Measurements from ENCODE around the gene FITM1. TPM values are rescaled to one million over a fixed set of nuclear protein-coding genes. Genes with fewer than 3 reads are reported as not detected.

Gene FITM1
- total and polyA plus RNA-seq, 12 donors: 77.0 to 247 (median 131) TPM

DNA sequence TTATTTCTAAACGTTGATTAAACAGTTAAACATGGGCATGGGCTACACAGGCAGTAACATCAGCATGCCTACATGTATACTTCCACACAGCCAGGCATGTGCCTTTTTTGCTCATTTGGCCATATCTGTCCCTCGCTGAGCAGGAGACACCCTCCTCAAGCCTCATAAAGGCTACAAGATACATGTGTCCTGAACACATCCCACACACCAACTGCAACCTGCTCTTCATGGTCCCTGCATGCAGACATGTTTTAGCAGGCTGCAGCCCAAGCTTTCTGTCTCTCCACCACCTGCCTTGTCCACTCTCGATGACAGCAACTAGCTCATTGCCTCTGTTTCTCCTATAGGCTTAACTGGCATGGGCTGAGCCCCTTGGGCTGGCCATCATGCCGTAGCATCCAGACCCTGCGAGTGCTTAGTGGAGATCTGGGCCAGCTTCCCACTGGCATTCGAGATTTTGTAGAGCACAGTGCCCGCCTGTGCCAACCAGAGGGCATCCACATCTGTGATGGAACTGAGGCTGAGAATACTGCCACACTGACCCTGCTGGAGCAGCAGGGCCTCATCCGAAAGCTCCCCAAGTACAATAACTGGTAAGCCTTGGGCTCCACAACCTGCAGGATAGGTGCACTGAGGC, 33.8 kb upstream of the FITM1 start:
- intact Hi-C loops (cut with DNase I): loop anchor here in 1 of 10 donors (10.0 kb wide), 1 partner anchor 112 kb away; the partner anchor contains the start of gene DHRS4L2
- Histone ChIP-seq H3K27ac (no peak overlapping the region), H3K9me3 (no peaks in the 10 kb centered on the region), H3K4me3 (no peak overlapping the region), H3K27me3 (no peaks in the 10 kb centered on the region), H3K36me3 (peaks cover 0 to 40% (median 0%) of the 10 kb centered on the region in 9 donors), H3K4me1 (peaks cover 3 to 32% (median 21%) of the 10 kb centered on the region in 9 donors)
- TF ChIP-seq, protein P1, sequence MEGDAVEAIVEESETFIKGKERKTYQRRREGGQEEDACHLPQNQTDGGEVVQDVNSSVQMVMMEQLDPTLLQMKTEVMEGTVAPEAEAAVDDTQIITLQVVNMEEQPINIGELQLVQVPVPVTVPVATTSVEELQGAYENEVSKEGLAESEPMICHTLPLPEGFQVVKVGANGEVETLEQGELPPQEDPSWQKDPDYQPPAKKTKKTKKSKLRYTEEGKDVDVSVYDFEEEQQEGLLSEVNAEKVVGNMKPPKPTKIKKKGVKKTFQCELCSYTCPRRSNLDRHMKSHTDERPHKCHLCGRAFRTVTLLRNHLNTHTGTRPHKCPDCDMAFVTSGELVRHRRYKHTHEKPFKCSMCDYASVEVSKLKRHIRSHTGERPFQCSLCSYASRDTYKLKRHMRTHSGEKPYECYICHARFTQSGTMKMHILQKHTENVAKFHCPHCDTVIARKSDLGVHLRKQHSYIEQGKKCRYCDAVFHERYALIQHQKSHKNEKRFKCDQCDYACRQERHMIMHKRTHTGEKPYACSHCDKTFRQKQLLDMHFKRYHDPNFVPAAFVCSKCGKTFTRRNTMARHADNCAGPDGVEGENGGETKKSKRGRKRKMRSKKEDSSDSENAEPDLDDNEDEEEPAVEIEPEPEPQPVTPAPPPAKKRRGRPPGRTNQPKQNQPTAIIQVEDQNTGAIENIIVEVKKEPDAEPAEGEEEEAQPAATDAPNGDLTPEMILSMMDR (IDR thresholded peaks at IDR 0.05): no peak
- DNase-seq (no peak), ATAC-seq (no peak)
- WGBS, 2 donors: 94 to 97% methylated on average over 8 of the region's 8 CpGs

GRCh38 chr14:24098229-24098926, 32.1 kb upstream of the FITM1 start:
- Histone ChIP-seq H3K36me3 (peaks cover 0 to 57% (median 0%) of the 10 kb centered on the region in 9 donors), H3K4me1 (peaks cover 3 to 22% (median 16%) of the 10 kb centered on the region in 9 donors), H3K27ac (no peak overlapping the region), H3K4me3 (no peak overlapping the region), H3K9me3 (no peaks in the 10 kb centered on the region), H3K27me3 (no peaks in the 10 kb centered on the region)
- ATAC-seq (no peak), DNase-seq (no peak)
- intact Hi-C loops (cut with DNase I): loop anchor here in 1 of 10 donors (10.0 kb wide), 1 partner anchor 114 kb away; the partner anchor contains the start of gene DHRS4L2
- TF ChIP-seq, protein P1 (IDR thresholded peaks at IDR 0.05): no peak
- 95 to 97% methylated on average over 16 of the region's 16 CpGs for WGBS, 2 donors

- intact Hi-C loops (cut with DNase I): loop anchor here in 1 of 10 donors (10.0 kb wide), 1 partner anchor 114 kb away; the partner anchor contains the start of gene DHRS4L2
- Histone ChIP-seq H3K36me3 (peaks cover 0 to 65% (median 0%) of the 10 kb centered on the region in 9 donors), H3K9me3 (no peaks in the 10 kb centered on the region), H3K27ac (no peak overlapping the region), H3K4me3 (no peak overlapping the region), H3K4me1 (peaks cover 0 to 17% (median 12%) of the 10 kb centered on the region in 9 donors), H3K27me3 (no peaks in the 10 kb centered on the region)
- no peak for DNase-seq
- ATAC-seq: no peak
- TF ChIP-seq, protein P1 (IDR thresholded peaks at IDR 0.05): no peak
- WGBS, 2 donors: 87 to 89% methylated on average over 17 of the region's 17 CpGs
Measured at GRCh38 chr14:24098927-24099813, 31.3 kb upstream of the FITM1 start.
